GM12892 (cell line): ENCODE measurements around the gene NUP93.

Experiments
- POLR2A ChIP-seq: IDR thresholded peaks from 2 replicates; pipeline ENCODE4 v1.6.1; 2011; ENCODE audit warnings: low read depth, low read length, control low read depth
- POLR2AphosphoS5 ChIP-seq: IDR thresholded peaks from 2 replicates; pipeline ENCODE4 v1.6.1; 2011; ENCODE audit warnings: low read depth, low read length, control low read depth
- TAF1 ChIP-seq: IDR thresholded peaks from 2 replicates; pipeline ENCODE4 v1.6.1; 2011; ENCODE audit warnings: low read depth, mild to moderate bottlenecking, control low read depth, low read length, borderline replicate concordance

- TF ChIP-seq POLR2A (no peak), POLR2AphosphoS5 (no peak), TAF1 (no peak)
Measured at GRCh38 chr16:56787167-56787566, 57.2 kb downstream of the NUP93 start.
